Upper lobe of right lung (tissue), 1 donor: ENCODE results near the gene FAM177A1. TPM values are rescaled to one million over a fixed set of nuclear protein-coding genes. Genes with fewer than 3 reads are reported as not detected.

Experiments used
- ATAC-seq: fragments of 200-7000 bp; cut with Tn5 transposase; one replicate; pipeline ENCODE4 v1.9.1; 2020; ENCODE audit warnings: mild to moderate bottlenecking, moderate library complexity
- DNase-seq: peaks from one replicate; pipeline ENCODE4 v3.0.0-alpha.2; 2020
- H3K27ac ChIP-seq: fragments of 200-600 bp; one replicate; pipeline ENCODE4 v1.8.0; 2022
- H3K27me3 ChIP-seq: fragments of 200-600 bp; one replicate; pipeline ENCODE4 v1.8.0; 2022; ENCODE audit warnings: mild to moderate bottlenecking
- H3K36me3 ChIP-seq: fragments of 200-600 bp; one replicate; pipeline ENCODE4 v1.8.0; 2022
- H3K4me1 ChIP-seq: fragments of 200-600 bp; one replicate; pipeline ENCODE4 v1.8.0; 2022
- H3K4me3 ChIP-seq: fragments of 200-600 bp; one replicate; pipeline ENCODE4 v1.8.0; 2022; ENCODE audit warnings: mild to moderate bottlenecking
- H3K9me3 ChIP-seq: fragments of 200-600 bp; one replicate; pipeline ENCODE4 v1.8.0; 2022
- CTCF ChIP-seq: fragments of 200-600 bp; IDR thresholded peaks from one replicate; pipeline ENCODE4 v1.8.0; 2022; ENCODE audit warnings: antibody characterized with exemption
- intact Hi-C: fragments of 100-400 bp; cut with DNase I; formaldehyde crosslinking; loops from one replicate; pipeline ENCODE4 v1.11.0; 2022
- total RNA-seq: library from RNA; stranded (reverse); fragmentation: NEBNext Ultra II Directional; extraction: Animal tissue kit (Norgen Biotek cat#: 25700); gene quantifications from one replicate; pipeline ENCODE4 v1.2.1, GENCODE V29; 2021
- donor health status: DM: no; HTN: yes; CAD: no; lungs with severe emphysema.

Gene FAM177A1
- total RNA-seq, 1 donor from 2014 or later: 117 TPM

- Histone ChIP-seq H3K4me3 (no peak overlapping the region), H3K27me3 (no peaks in the 10 kb centered on the region), H3K4me1 (no peaks in the 10 kb centered on the region), H3K36me3 (peaks cover 35% of the 10 kb centered on the region), H3K27ac (no peak overlapping the region), H3K9me3 (no peaks in the 10 kb centered on the region)
- no peak for DNase-seq
- intact Hi-C loops: no loop called here
- no peak for ATAC-seq
- TF ChIP-seq CTCF: no peak
Measured at GRCh38 chr14:35068238-35069012, 22.4 kb downstream of the FAM177A1 start.

- intact Hi-C loops: no loop called here
- ATAC-seq (no peak), DNase-seq (no peak)
- Histone ChIP-seq H3K4me3 (no peak overlapping the region), H3K36me3 (peaks cover 30% of the 10 kb centered on the region), H3K27ac (no peak overlapping the region), H3K9me3 (no peaks in the 10 kb centered on the region), H3K27me3 (no peaks in the 10 kb centered on the region), H3K4me1 (no peaks in the 10 kb centered on the region)
- no peak for TF ChIP-seq CTCF
Measured at GRCh38 chr14:35072226-35072625, 26.2 kb downstream of the FAM177A1 start.

GRCh38 chr14:35073486-35073885 is 27.4 kb downstream of the FAM177A1 start:
- Histone ChIP-seq H3K27ac (no peak overlapping the region), H3K9me3 (no peaks in the 10 kb centered on the region), H3K36me3 (peaks cover 35% of the 10 kb centered on the region), H3K27me3 (no peaks in the 10 kb centered on the region), H3K4me1 (no peaks in the 10 kb centered on the region), H3K4me3 (no peak overlapping the region)
- TF ChIP-seq CTCF: no peak
- DNase-seq (no peak), ATAC-seq (no peak)
- intact Hi-C loops: no loop called here

GRCh38 chr14:35078082-35078481 is 32.0 kb downstream of the FAM177A1 start:
- peaks cover 63% of the 10 kb centered on the region for H3K36me3 ChIP-seq
- DNase-seq: no peak

GRCh38 chr14:35079742-35080141 is 33.7 kb downstream of the FAM177A1 start:
- Histone ChIP-seq H3K4me3 (no peak overlapping the region), H3K4me1 (no peaks in the 10 kb centered on the region), H3K9me3 (no peaks in the 10 kb centered on the region), H3K27ac (no peak overlapping the region), H3K36me3 (peaks cover 79% of the 10 kb centered on the region), H3K27me3 (no peaks in the 10 kb centered on the region)
- intact Hi-C loops: no loop called here
- DNase-seq: no peak
- no peak for ATAC-seq
- no peak for TF ChIP-seq CTCF

More at GRCh38 chr14:35078082-35078481, 32.0 kb downstream of the FAM177A1 start:
- intact Hi-C loops: no loop called here
- H3K27ac ChIP-seq: no peak overlapping the region
- TF ChIP-seq CTCF: no peak
- no peaks in the 10 kb centered on the region for H3K27me3 ChIP-seq
- H3K4me3 ChIP-seq: no peak overlapping the region
- H3K9me3 ChIP-seq: no peaks in the 10 kb centered on the region
- ATAC-seq: no peak
- no peaks in the 10 kb centered on the region for H3K4me1 ChIP-seq
